HL-60 (cell line): ENCODE data around the gene CDH23.

ENCODE experiments used
- DNase-seq, 2 experiments: peaks; one replicate each; pipeline ENCODE4 v3.0.0-alpha.2; 2010 to 2020; ENCODE audit warnings: low read depth in 1 of 2, low spot score in 1 of 2
- H3K27ac ChIP-seq: fragments of 250-450 bp; sonication (Bioruptor Pico); replicated peaks from 2 replicates; pipeline ENCODE4 v1.5.1; 2020; ENCODE audit warnings: mild to moderate bottlenecking, moderate library complexity
- H3K27me3 ChIP-seq: fragments of 250-450 bp; sonication (Bioruptor Pico); 2 replicates; pipeline ENCODE4 v1.5.1; 2021; ENCODE audit warnings: mild to moderate bottlenecking, moderate library complexity; ENCODE audit not compliant: insufficient read depth, poor library complexity, severe bottlenecking
- H3K4me3 ChIP-seq: replicated peaks from 2 replicates; pipeline ENCODE4 v1.5.1; 2011; ENCODE audit warnings: mild to moderate bottlenecking, control low read depth, low read length; ENCODE audit not compliant: insufficient read depth
- GABPA ChIP-seq: IDR thresholded peaks from 2 replicates; pipeline ENCODE4 v1.6.1; 2012; ENCODE audit warnings: low read depth
- POLR2AphosphoS5 ChIP-seq: IDR thresholded peaks from 2 replicates; pipeline ENCODE4 v1.6.1; 2012; ENCODE audit warnings: low read depth
- SPI1 ChIP-seq: IDR thresholded peaks from 2 replicates; pipeline ENCODE4 v1.6.1; 2012; ENCODE audit warnings: low read depth, mild to moderate bottlenecking, borderline replicate concordance
- TF ChIP-seq, protein P1 (sequence below): IDR thresholded peaks from one replicate; pipeline ENCODE4 v1.5.1; 2011; ENCODE audit warnings: low read length, control low read depth, inconsistent platforms; ENCODE audit not compliant: insufficient read depth
- TF ChIP-seq, protein P2 (sequence below): IDR thresholded peaks from 2 replicates; pipeline ENCODE4 v1.6.1; 2012; ENCODE audit warnings: low read depth; ENCODE audit not compliant: insufficient replicate concordance

CDH23 gene

DNA sequence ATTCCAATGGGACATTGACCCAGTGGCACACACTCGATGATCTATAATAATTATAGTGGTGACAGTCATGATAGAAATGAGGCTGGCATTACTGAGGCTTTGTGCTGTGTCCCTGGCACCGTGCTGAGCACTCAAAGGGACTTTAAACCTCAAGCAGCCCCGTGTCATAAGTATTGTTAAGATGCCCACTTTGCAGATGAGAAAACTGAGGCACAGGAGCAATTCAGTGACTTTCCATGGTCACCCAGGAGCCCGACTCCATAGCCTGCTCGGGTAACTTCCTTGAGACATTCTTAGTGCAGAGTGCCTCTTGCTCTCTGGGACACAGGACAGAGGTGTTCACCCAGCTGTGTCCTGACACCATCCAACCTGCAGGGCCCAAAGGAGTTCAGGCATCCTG is 170.3 kb downstream of the CDH23 start:
- TF ChIP-seq POLR2AphosphoS5: no peak
- TF ChIP-seq, protein P1, sequence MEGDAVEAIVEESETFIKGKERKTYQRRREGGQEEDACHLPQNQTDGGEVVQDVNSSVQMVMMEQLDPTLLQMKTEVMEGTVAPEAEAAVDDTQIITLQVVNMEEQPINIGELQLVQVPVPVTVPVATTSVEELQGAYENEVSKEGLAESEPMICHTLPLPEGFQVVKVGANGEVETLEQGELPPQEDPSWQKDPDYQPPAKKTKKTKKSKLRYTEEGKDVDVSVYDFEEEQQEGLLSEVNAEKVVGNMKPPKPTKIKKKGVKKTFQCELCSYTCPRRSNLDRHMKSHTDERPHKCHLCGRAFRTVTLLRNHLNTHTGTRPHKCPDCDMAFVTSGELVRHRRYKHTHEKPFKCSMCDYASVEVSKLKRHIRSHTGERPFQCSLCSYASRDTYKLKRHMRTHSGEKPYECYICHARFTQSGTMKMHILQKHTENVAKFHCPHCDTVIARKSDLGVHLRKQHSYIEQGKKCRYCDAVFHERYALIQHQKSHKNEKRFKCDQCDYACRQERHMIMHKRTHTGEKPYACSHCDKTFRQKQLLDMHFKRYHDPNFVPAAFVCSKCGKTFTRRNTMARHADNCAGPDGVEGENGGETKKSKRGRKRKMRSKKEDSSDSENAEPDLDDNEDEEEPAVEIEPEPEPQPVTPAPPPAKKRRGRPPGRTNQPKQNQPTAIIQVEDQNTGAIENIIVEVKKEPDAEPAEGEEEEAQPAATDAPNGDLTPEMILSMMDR: no peak
- no peak for TF ChIP-seq SPI1
- TF ChIP-seq, protein P2, sequence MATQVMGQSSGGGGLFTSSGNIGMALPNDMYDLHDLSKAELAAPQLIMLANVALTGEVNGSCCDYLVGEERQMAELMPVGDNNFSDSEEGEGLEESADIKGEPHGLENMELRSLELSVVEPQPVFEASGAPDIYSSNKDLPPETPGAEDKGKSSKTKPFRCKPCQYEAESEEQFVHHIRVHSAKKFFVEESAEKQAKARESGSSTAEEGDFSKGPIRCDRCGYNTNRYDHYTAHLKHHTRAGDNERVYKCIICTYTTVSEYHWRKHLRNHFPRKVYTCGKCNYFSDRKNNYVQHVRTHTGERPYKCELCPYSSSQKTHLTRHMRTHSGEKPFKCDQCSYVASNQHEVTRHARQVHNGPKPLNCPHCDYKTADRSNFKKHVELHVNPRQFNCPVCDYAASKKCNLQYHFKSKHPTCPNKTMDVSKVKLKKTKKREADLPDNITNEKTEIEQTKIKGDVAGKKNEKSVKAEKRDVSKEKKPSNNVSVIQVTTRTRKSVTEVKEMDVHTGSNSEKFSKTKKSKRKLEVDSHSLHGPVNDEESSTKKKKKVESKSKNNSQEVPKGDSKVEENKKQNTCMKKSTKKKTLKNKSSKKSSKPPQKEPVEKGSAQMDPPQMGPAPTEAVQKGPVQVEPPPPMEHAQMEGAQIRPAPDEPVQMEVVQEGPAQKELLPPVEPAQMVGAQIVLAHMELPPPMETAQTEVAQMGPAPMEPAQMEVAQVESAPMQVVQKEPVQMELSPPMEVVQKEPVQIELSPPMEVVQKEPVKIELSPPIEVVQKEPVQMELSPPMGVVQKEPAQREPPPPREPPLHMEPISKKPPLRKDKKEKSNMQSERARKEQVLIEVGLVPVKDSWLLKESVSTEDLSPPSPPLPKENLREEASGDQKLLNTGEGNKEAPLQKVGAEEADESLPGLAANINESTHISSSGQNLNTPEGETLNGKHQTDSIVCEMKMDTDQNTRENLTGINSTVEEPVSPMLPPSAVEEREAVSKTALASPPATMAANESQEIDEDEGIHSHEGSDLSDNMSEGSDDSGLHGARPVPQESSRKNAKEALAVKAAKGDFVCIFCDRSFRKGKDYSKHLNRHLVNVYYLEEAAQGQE: no peak
- TF ChIP-seq GABPA: no peak
- DNase-seq: no peak
- no peak overlapping the region for H3K27ac ChIP-seq
- H3K4me3 ChIP-seq: no peak overlapping the region
- no peaks in the 10 kb centered on the region for H3K27me3 ChIP-seq

DNA sequence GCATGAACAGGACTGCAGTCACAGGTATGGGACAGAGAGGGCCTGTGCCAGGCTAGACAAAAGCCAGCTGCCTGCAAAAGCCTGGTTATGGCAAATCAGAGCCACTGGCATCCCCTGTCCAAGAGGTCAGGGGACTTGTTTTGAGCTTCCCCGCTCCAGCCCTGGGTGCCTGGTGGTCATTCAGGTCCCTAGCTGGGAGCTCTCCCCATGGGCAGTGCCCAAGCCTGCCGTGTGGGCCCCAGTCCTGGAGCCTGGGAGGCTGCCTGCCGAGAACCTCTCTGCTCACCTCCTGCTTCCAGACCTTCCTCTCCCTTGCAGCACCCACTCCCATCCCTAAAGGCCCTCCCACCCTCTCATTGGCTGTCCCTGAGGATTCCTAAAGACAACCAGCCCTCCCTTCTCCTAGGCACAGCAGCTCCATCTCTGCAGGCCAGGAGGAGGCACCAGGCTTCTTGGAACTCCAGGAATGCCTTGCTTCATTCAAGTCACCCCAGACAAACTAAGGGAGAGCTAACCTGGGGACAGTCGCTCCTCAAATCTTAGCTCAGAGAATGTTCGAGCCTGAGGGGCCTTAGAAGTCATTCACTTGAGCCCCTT is 172.3 kb downstream of the CDH23 start:
- no peak overlapping the region for H3K27ac ChIP-seq
- TF ChIP-seq, protein P1: no peak
- TF ChIP-seq POLR2AphosphoS5: no peak
- TF ChIP-seq SPI1: no peak
- TF ChIP-seq GABPA: no peak
- TF ChIP-seq, protein P2: no peak
- no peak for DNase-seq
- no peak overlapping the region for H3K4me3 ChIP-seq
- no peaks in the 10 kb centered on the region for H3K27me3 ChIP-seq

DNA sequence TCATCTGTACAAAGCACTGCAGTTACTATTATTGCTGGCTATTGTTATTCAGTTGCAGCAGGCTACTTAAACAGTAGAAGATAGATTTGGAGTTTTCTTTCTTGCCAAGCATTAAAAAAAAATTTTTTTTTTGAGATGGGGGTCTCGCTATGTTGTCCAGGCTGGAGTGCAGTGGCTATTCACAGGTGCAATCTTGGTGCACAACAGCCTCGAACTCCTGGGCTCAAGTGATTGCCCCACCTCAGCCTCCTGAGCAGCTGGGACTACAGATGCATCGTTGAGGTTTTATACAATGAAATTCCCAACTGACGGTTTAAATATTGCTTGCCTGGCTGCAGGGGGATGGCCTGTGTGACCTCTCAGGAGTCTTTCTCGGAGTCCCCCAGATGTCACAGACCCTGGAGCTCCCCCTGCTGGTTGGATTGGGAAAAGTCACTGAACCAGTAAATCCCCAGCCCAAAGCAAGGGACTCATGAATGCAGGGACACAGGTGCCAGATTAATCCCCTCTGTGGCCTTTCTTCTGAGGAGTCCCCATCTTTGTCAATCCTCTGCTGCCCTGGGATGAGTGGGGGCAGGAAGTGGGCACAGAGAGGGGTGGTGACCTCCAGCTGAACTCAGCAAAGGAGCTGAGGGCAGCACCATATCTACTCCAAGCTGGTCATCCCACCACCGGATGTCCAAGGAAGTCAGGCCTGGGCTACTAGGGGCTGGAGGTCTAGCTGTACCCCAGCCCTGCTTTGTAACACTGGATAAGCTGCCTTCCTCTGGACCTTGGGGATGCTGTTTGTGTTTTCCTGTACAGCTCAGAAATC is 173.3 kb downstream of the CDH23 start:
- Histone ChIP-seq H3K4me3 (no peak overlapping the region), H3K27me3 (no peaks in the 10 kb centered on the region), H3K27ac (no peak overlapping the region)
- TF ChIP-seq POLR2AphosphoS5 (no peak), GABPA (no peak)
- TF ChIP-seq, protein P1: peak; percentile 69
- DNase-seq: peak; percentile 47 to 69
